Stimulated activated CD8-positive, alpha-beta memory T cell treated with anti-CD3 and anti-CD28 coated beads, Interleukin-2, amount 100 ng/mL, for 1 hour (primary cell): Measurements from ENCODE around the gene DUS1L.
"Not testable (repeated sequence)": the region's sequence is repeated elsewhere in the genome, so short reads cannot be mapped to it uniquely, and the experiment has no call there.

Experiments
- DNase-seq, 2 donors: peaks; one replicate each; pipeline ENCODE4 v3.0.0-alpha.2; 2020; ENCODE audit warnings: low read depth in 2 of 2

DUS1L gene

GRCh38 chr17:82039695-82040299 is 25.8 kb downstream of the DUS1L start:
- DNase-seq = no peak

- DNase-seq = not testable (repeated sequence)
These were observed 26.7 kb downstream of the DUS1L start for GRCh38 chr17:82038796-82039409.

- DNase-seq = no peak
These were observed 27.8 kb downstream of the DUS1L start for GRCh38 chr17:82037889-82038195.

- DNase-seq = peak; percentile 87 to 91
These were observed 28.3 kb downstream of the DUS1L start, which contains the start of gene DCXR for GRCh38 chr17:82037092-82037888. DCXR (minus strand) TSS chr17:82037697; CDS start chr17:82037682, 15 bp downstream.

GRCh38 chr17:82036634-82037091 is 28.9 kb downstream of the DUS1L start:
- no peak for DNase-seq

GRCh38 chr17:82035956-82036633 is 29.5 kb downstream of the DUS1L start:
- DNase-seq = no peak

GRCh38 chr17:82035488-82035887 is 30.1 kb downstream of the DUS1L start:
- DNase-seq = no peak

- DNase-seq = no peak
These were observed 31.1 kb downstream of the DUS1L start for GRCh38 chr17:82034371-82035011.

- no peak for DNase-seq
These were observed 32.1 kb downstream of the DUS1L start for GRCh38 chr17:82033359-82034085.

GRCh38 chr17:82031885-82032627 is 33.5 kb downstream of the DUS1L start:
- DNase-seq = no peak

GRCh38 chr17:82031303-82031884 is 34.2 kb downstream of the DUS1L start, which contains the start of gene RAC3:
RAC3 (plus strand) TSS chr17:82031678; CDS start chr17:82031762, 84 bp downstream.
- no peak for DNase-seq

- DNase-seq = peak; percentile 62 to 67
These were observed 34.9 kb downstream of the DUS1L start for GRCh38 chr17:82030470-82031302.

- no peak for DNase-seq
These were observed 35.6 kb downstream of the DUS1L start for GRCh38 chr17:82029990-82030469.

- DNase-seq = no peak
These were observed 36.2 kb downstream of the DUS1L start for GRCh38 chr17:82029391-82029790.

GRCh38 chr17:82028966-82029365 is 36.6 kb downstream of the DUS1L start:
- DNase-seq = no peak

- no peak for DNase-seq
These were observed 37.4 kb downstream of the DUS1L start for GRCh38 chr17:82028246-82028645.

GRCh38 chr17:82025401-82026107 is 40.0 kb downstream of the DUS1L start:
- no peak for DNase-seq

- no peak for DNase-seq
These were observed 40.7 kb downstream of the DUS1L start for GRCh38 chr17:82024859-82025258.
